NOMO-1 (cell line): Measurements from ENCODE around the gene COASY.

Experiments used
- DNase-seq, 2 experiments: peaks; one replicate each; lab custom pipeline; 2025; ENCODE audit not compliant: unreplicated experiment in 2 of 2; lab: John Stamatoyannopoulos, UW

COASY gene

GRCh38 chr17:42561897-42562387, at the start of gene COASY:
Gene COASY (plus strand): TSS chr17:42562148. CDS start chr17:42562623, 475 bp downstream.
- DNase-seq: peak; percentile 91 to 92

GRCh38 chr17:42512246-42512645, 49.7 kb upstream of the COASY start:
- DNase-seq: no peak

GRCh38 chr17:42512733-42513251, 49.2 kb upstream of the COASY start:
- no peak for DNase-seq

DNA sequence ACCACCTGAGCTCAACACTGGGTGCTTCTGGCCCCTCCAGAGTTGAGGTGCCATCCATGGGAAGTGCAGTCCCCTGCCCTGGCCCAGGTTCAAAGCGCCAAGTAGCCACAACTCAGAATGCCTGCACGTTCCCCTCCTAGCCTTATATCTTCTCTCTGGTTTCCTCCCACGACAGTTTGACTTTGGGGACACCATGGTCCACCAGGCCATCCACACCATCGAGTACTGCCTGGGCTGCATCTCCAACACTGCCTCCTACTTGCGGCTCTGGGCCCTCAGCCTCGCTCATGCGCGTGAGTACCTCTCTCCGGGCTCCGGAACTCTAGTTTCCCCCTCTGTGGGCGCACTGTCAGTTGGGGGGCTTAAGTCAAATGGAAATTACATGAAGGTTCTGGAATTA, 48.3 kb upstream of the COASY start:
- DNase-seq: no peak

- DNase-seq: no peak
These were observed 47.7 kb upstream of the COASY start for GRCh38 chr17:42514279-42514678.

DNA sequence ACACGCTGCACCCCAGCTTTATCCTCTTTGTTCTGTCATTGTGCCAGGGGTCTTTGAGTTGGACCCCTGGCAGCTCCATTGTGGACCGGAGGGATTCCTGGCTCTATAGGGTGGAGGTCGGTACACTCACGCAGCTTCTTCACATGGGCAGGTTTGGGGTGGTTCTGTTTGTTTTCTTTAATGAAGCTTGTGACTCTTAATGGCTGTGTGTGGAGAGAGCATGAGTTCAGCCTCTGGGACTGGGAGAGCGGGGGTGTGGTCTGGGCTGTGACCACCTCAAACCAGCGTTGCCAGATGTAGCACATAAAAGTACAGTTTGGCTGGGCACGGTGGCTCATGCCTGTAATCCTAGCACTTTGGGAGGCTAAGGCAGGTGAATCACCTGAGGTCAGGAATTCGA, 47.1 kb upstream of the COASY start:
- no peak for DNase-seq

- peak; percentile 58 to 60 for DNase-seq
These were observed 44.4 kb upstream of the COASY start for GRCh38 chr17:42517516-42517915.

DNA sequence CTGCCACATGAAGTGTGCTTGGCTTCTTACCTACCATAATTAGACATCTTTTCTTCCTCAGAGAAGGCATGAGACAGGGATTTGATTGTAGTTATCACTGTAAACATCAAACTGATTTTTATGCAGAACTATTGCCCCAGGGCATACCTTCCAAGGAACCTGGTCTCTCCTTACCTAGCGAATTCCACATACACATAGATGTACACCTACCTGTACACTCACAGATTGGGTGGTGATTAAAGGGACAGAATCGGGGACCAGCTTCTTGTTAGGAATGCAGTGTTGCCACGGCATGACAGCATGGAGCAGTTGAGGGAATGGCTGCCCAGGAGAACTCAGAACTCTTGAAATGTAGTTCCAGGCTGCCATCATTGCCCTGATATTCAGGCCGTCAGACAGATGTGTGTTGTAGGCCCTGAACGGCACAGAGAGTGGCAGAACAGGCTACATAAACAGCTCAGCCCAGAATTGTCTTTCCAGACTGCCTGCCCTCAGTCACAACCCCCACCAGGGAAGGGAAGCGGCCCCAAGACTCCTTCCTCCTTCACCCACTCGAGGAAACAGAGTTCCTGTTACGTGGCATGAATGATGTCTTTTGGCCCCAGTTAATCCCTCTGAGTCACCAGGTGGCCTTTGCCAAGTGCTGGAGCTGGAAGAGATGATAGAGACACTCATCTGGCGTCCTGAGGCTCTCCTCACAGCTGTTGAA, 43.7 kb upstream of the COASY start:
- DNase-seq: peak; percentile 45 to 53

DNA sequence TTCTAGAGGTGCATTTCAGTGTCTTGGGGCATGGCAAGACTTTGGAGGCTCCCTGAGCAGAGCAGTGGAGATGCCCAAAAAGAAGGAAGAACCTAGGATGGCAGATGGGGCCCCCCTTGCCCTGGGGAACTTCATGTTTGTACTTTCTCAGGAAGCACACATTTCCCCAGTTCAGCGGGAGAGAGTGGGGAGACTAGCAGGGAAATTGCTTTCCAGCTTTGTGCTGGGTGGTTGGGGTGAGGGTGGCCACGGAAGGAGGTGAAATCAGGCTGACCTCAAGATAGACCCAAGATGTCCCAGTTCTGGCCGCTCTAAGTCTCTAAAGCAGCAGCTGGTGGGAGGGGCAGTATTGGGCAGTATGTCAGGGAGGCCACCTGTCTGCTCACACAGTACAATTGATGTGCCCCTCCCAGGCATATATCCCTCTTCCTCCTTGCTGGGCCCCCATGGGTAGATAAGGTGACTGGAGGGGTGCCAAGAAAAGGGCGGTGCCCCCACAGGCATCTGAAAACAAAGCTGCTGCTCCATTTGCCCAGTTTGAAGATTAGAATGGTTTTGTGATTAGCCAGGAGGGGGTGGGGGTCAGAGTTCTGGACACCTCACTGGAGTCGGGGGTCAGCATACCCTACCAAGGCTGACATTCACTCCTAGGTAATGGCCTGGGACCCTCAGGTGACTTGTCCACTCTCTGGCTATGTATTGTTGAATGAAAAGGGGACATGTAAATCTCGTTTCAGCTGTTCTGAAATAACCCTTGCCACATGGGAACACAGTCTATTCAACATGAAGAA, 43.0 kb upstream of the COASY start:
- DNase-seq: no peak

- no peak for DNase-seq
These were observed 42.1 kb upstream of the COASY start for GRCh38 chr17:42519546-42520491.

GRCh38 chr17:42520540-42520951, 41.4 kb upstream of the COASY start:
- DNase-seq: peak in 1 of 2 experiments; percentile 4

DNA sequence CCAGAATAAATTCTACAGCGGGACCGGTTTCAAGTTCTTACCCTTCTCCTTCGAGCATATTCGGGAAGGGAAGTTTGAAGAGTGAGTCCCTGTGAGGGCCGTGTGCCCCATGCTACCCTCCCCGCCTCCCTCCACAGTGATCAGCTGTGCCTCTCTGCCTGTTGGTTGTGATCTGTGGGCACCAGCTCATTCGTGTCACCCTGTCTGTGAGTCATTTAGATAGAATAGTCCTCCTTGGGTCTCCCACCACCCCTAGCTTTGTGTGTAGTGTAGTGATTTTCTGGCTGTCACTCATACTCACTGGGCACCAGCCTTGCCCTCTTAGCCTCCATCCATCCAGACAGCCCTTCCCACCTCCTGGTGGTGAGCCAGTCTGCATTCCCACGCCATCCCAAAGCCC, 40.9 kb upstream of the COASY start:
- DNase-seq: no peak

- DNase-seq: no peak
These were observed 40.2 kb upstream of the COASY start for GRCh38 chr17:42521666-42522262.

GRCh38 chr17:42522263-42522790, 39.6 kb upstream of the COASY start:
- no peak for DNase-seq

- DNase-seq: no peak
These were observed 39.1 kb upstream of the COASY start for GRCh38 chr17:42522798-42523278.

GRCh38 chr17:42525221-42525620, 36.7 kb upstream of the COASY start:
- no peak for DNase-seq

DNA sequence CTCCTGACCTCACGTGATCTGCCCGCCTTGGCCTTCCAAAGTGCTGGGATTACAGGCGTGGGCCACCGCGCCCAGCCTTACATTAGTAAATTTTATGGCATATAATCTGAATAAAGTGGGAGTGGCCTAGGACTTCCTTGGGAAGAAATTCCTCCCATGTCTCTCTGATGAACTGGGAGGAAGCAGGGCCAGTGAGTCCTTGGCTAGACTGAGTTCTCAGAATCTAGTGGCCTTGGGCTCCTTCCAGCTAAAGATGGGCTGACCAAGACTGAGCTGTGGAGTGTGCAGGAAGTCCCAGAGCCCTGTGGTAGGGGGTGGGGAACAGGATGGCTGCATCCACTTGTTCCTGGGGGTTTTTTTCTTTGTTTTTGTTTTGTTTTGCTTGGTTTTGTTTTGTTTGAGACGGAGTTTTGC, 35.9 kb upstream of the COASY start:
- no peak for DNase-seq

DNA sequence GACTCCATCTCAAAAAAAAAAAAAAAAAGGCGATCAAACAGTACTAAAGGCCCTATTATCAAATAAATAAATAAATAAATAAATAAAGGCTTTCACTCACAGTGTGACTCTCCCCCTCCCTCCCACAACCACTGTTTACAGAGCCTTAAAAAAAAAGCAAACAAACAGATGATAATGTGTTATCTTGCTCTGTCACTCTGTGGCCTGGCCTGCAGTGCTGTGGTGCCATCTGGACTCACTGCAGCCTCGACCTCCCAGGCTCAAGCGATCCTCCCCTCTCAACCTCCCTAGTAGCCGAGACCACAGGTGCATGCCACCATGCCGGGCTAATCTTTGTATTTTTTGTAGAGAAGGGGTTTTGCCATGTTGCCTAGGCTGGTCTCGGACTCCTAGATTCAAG, 34.0 kb upstream of the COASY start:
- no peak for DNase-seq

DNA sequence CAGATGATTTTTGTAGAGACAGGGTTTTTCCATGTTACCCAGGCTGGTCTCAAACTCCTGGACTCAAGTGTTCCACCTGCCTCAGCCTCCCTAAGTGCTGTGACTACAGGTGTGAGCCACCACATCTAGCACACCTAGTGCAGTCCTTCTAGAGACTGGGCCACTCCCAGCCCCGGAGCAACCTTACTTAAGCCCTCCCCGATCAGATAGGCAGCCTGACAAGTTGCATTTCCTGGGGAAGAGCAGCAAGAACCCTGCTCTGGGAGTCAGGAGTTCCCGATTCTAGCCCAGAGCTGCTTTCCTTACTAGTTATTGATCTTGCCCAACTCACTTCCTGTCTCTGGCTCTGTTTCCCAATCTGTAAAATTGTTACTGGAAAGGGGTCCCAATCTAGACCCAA, 32.9 kb upstream of the COASY start:
- DNase-seq: no peak

DNA sequence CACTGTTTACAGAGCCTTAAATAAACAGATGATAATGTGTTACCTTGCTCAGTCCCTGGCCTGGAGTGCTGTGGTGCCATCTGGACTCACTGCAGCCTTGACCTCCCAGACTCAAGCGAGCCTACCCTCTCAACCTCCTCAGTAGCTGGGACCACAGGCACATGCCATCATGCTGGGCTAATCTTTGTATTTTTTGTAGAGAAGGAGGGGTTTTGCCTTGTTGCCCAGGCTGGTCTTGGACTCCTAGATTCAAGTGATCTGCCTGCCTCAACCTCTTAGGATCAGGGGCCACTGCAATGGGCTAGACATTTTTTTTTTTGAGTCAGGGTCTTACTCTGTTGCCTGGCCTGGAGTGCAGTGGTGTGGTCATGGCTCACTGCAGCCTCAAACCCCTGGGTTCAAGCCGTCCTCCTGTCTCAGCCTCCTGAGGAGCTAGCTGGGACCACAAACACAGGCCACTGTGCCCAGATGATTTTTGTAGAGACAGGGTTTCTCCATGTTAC, 30.9 kb upstream of the COASY start:
- DNase-seq: no peak
